ENCODE results near the gene LY6G6F.

LY6G6F gene

DNA sequence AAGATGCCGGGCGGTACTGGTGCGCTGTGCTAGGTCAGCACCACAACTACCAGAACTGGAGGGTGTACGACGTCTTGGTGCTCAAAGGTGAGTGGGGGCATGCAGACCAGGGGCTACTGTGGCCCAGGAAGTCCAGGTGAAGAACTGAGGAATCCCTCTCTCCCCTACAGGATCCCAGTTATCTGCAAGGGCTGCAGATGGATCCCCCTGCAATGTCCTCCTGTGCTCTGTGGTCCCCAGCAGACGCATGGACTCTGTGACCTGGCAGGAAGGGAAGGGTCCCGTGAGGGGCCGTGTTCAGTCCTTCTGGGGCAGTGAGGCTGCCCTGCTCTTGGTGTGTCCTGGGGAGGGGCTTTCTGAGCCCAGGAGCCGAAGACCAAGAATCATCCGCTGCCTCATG, 1.0 kb downstream of the LY6G6F start:
- TF ChIP-seq TEAD4 (IDR thresholded peaks at IDR 0.05): no peak
- no peak for TF ChIP-seq MAX (IDR thresholded peaks at IDR 0.05)
- TF ChIP-seq USF1 (IDR thresholded peaks at IDR 0.05): no peak
- no peak for TF ChIP-seq FOXM1 (IDR thresholded peaks at IDR 0.05; ENCODE audit: borderline replicate concordance, low read depth)
- no peak for TF ChIP-seq REST (IDR thresholded peaks at IDR 0.05; ENCODE audit: low read depth)

- no peak for TF ChIP-seq MAX (IDR thresholded peaks at IDR 0.05)
- TF ChIP-seq REST (IDR thresholded peaks at IDR 0.05; ENCODE audit: low read depth): no peak
- TF ChIP-seq YY1 (IDR thresholded peaks at IDR 0.05; ENCODE audit: low read depth): no peak
- no peak for TF ChIP-seq RAD21 (IDR thresholded peaks at IDR 0.05; ENCODE audit: low read depth)
- TF ChIP-seq EGR1 (IDR thresholded peaks at IDR 0.05): no peak
- no peak for TF ChIP-seq EP300 (IDR thresholded peaks at IDR 0.05; ENCODE audit: borderline replicate concordance)
- TF ChIP-seq NFIC (IDR thresholded peaks at IDR 0.05): no peak
- no peak for TF ChIP-seq TEAD4 (IDR thresholded peaks at IDR 0.05)
- no peak for TF ChIP-seq TAF1 (IDR thresholded peaks at IDR 0.05; ENCODE audit: low read depth)
- no peak for TF ChIP-seq TCF12 (IDR thresholded peaks at IDR 0.05; ENCODE audit: low read depth)
- TF ChIP-seq FOXM1 (IDR thresholded peaks at IDR 0.05; ENCODE audit: borderline replicate concordance, low read depth): no peak
- TF ChIP-seq CREB1 (IDR thresholded peaks at IDR 0.05; ENCODE audit: low read depth): no peak
- TF ChIP-seq USF1 (IDR thresholded peaks at IDR 0.05): no peak
- no peak for TF ChIP-seq CEBPB (IDR thresholded peaks at IDR 0.05)
- TF ChIP-seq ZBTB7A (IDR thresholded peaks at IDR 0.05; ENCODE audit: low read depth): no peak
These were observed 1.6 kb downstream of the LY6G6F start for GRCh38 chr6:31708224-31708623.

GRCh38 chr6:31710523-31711219, 4.0 kb downstream of the LY6G6F start:
- TF ChIP-seq CREB1 (IDR thresholded peaks at IDR 0.05; ENCODE audit: low read depth) (no peak), REST (IDR thresholded peaks at IDR 0.05; ENCODE audit: low read depth) (no peak), TEAD4 (IDR thresholded peaks at IDR 0.05) (no peak), EGR1 (IDR thresholded peaks at IDR 0.05) (no peak), TCF12 (IDR thresholded peaks at IDR 0.05; ENCODE audit: low read depth) (no peak), EP300 (IDR thresholded peaks at IDR 0.05; ENCODE audit: borderline replicate concordance) (no peak), USF1 (IDR thresholded peaks at IDR 0.05) (no peak), MAX (IDR thresholded peaks at IDR 0.05) (no peak), YY1 (IDR thresholded peaks at IDR 0.05; ENCODE audit: low read depth) (no peak)

GRCh38 chr6:31711233-31711632, 4.6 kb downstream of the LY6G6F start:
- TF ChIP-seq REST (IDR thresholded peaks at IDR 0.05; ENCODE audit: low read depth): no peak
- 0 out of 2 replicates have a peak, but pooled peaks have one; percentile 30 for TF ChIP-seq TAF1 (IDR thresholded peaks at IDR 0.05; ENCODE audit: low read depth)
- TF ChIP-seq TEAD4 (IDR thresholded peaks at IDR 0.05): no peak
- TF ChIP-seq CEBPB (IDR thresholded peaks at IDR 0.05): no peak
- TF ChIP-seq CREB1 (IDR thresholded peaks at IDR 0.05; ENCODE audit: low read depth): no peak
- no peak for TF ChIP-seq FOXM1 (IDR thresholded peaks at IDR 0.05; ENCODE audit: borderline replicate concordance, low read depth)
- TF ChIP-seq MAX (IDR thresholded peaks at IDR 0.05): no peak
- TF ChIP-seq RAD21 (IDR thresholded peaks at IDR 0.05; ENCODE audit: low read depth): no peak

All from Ishikawa (cell line).